Stimulated activated CD8-positive, alpha-beta memory T cell treated with anti-CD3 and anti-CD28 coated beads, Interleukin-12 subunit alpha, Interleukin-12 subunit beta, amount 100 ng/mL, for 24 hours (primary cell): ENCODE results near the gene STPG3.

Experiments
- DNase-seq: peaks from one replicate; pipeline ENCODE4 v3.0.0-alpha.2; 2020; ENCODE audit errors: extremely low read depth

STPG3 gene

GRCh38 chr9:137251194-137251461 lies at the start of gene STPG3:
STPG3 (plus strand) TSS chr9:137251286; CDS start chr9:137251287, 1 bp downstream.
- DNase-seq: no peak

GRCh38 chr9:137202966-137203365 lies 48.1 kb upstream of the STPG3 start:
- DNase-seq: no peak

GRCh38 chr9:137204731-137205125 lies 46.4 kb upstream of the STPG3 start:
- no peak for DNase-seq

- peak; percentile 93 for DNase-seq
Measured at GRCh38 chr9:137205126-137206069, 45.7 kb upstream of the STPG3 start, which contains the start of the genes NDOR1 and TMEM203. NDOR1 (plus strand) TSS chr9:137205700; CDS start chr9:137205778, 78 bp downstream. TMEM203 (minus strand) TSS chr9:137205648; CDS start chr9:137205414, 234 bp downstream.

- no peak for DNase-seq
Measured at GRCh38 chr9:137206602-137207001, 44.5 kb upstream of the STPG3 start.

- no peak for DNase-seq
Measured at GRCh38 chr9:137211532-137211931, 39.6 kb upstream of the STPG3 start.

- no peak for DNase-seq
Measured at GRCh38 chr9:137212520-137212919, 38.6 kb upstream of the STPG3 start.

- DNase-seq: no peak
Measured at GRCh38 chr9:137213160-137214060, 37.7 kb upstream of the STPG3 start.

- no peak for DNase-seq
Measured at GRCh38 chr9:137214620-137215019, 36.5 kb upstream of the STPG3 start.

GRCh38 chr9:137215196-137215986 lies 35.7 kb upstream of the STPG3 start:
- no peak for DNase-seq

- no peak for DNase-seq
Measured at GRCh38 chr9:137216188-137216965, 34.7 kb upstream of the STPG3 start.

GRCh38 chr9:137217276-137218211 lies 33.5 kb upstream of the STPG3 start:
- DNase-seq: no peak

- no peak for DNase-seq
Measured at GRCh38 chr9:137218212-137218753, 32.8 kb upstream of the STPG3 start.

- DNase-seq: no peak
Measured at GRCh38 chr9:137218754-137219271, 32.3 kb upstream of the STPG3 start.

GRCh38 chr9:137219757-137220316 lies 31.2 kb upstream of the STPG3 start:
- no peak for DNase-seq

GRCh38 chr9:137220317-137221094 lies 30.6 kb upstream of the STPG3 start:
- no peak for DNase-seq

GRCh38 chr9:137221095-137221505 lies 30.0 kb upstream of the STPG3 start:
- no peak for DNase-seq

GRCh38 chr9:137221506-137222111 lies 29.5 kb upstream of the STPG3 start:
- no peak for DNase-seq
